Kidney epithelial cell (primary cell): ENCODE results near the gene CLEC14A. TPM values are rescaled to one million over a fixed set of nuclear protein-coding genes. Genes with fewer than 3 reads are reported as not detected.
A peak's percentile ranks its signal among the peaks of the same experiment; 100 is the strongest.

Experiments
- DNase-seq: peaks from one replicate; pipeline ENCODE4 v3.0.0-alpha.2; 2010; ENCODE audit warnings: low read depth
- H3K27me3 ChIP-seq: 2 replicates; pipeline ENCODE4 v1.6.0; 2011; ENCODE audit warnings: low read length; ENCODE audit not compliant: control insufficient read depth, insufficient read depth
- H3K36me3 ChIP-seq: 2 replicates; pipeline ENCODE4 v1.5.1; 2011; ENCODE audit warnings: low read length; ENCODE audit not compliant: control insufficient read depth, insufficient read depth
- H3K4me3 ChIP-seq: 2 replicates; pipeline ENCODE4 v1.5.1; 2011; ENCODE audit warnings: low read depth, mild to moderate bottlenecking, control low read depth, low read length
- total RNA-seq: library from RNA; depleted of rRNA; stranded (reverse); fragments of >200 nt; gene quantifications from 2 replicates; pipeline ENCODE4 v1.2.3, GENCODE V29; 2015
- TF ChIP-seq, protein P1 (sequence below): IDR thresholded peaks from 2 replicates; pipeline ENCODE4 v1.5.1; 2011; ENCODE audit warnings: mild to moderate bottlenecking, moderate library complexity, low read length, control low read depth, inconsistent platforms; ENCODE audit not compliant: insufficient read depth, poor library complexity, severe bottlenecking

CLEC14A gene
- total RNA-seq, 1 donor from 2014 or later, result 0.58 TPM

- DNase-seq, result no peak
- Histone ChIP-seq H3K27me3 (peaks cover 24% of the 10 kb centered on the region), H3K4me3 (peak overlapping the region; percentile 33), H3K36me3 (no peaks in the 10 kb centered on the region)
- TF ChIP-seq, protein P1, sequence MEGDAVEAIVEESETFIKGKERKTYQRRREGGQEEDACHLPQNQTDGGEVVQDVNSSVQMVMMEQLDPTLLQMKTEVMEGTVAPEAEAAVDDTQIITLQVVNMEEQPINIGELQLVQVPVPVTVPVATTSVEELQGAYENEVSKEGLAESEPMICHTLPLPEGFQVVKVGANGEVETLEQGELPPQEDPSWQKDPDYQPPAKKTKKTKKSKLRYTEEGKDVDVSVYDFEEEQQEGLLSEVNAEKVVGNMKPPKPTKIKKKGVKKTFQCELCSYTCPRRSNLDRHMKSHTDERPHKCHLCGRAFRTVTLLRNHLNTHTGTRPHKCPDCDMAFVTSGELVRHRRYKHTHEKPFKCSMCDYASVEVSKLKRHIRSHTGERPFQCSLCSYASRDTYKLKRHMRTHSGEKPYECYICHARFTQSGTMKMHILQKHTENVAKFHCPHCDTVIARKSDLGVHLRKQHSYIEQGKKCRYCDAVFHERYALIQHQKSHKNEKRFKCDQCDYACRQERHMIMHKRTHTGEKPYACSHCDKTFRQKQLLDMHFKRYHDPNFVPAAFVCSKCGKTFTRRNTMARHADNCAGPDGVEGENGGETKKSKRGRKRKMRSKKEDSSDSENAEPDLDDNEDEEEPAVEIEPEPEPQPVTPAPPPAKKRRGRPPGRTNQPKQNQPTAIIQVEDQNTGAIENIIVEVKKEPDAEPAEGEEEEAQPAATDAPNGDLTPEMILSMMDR, result peak; percentile 64
Measured at GRCh38 chr14:38210587-38211216, 45.2 kb downstream of the CLEC14A start.

DNA sequence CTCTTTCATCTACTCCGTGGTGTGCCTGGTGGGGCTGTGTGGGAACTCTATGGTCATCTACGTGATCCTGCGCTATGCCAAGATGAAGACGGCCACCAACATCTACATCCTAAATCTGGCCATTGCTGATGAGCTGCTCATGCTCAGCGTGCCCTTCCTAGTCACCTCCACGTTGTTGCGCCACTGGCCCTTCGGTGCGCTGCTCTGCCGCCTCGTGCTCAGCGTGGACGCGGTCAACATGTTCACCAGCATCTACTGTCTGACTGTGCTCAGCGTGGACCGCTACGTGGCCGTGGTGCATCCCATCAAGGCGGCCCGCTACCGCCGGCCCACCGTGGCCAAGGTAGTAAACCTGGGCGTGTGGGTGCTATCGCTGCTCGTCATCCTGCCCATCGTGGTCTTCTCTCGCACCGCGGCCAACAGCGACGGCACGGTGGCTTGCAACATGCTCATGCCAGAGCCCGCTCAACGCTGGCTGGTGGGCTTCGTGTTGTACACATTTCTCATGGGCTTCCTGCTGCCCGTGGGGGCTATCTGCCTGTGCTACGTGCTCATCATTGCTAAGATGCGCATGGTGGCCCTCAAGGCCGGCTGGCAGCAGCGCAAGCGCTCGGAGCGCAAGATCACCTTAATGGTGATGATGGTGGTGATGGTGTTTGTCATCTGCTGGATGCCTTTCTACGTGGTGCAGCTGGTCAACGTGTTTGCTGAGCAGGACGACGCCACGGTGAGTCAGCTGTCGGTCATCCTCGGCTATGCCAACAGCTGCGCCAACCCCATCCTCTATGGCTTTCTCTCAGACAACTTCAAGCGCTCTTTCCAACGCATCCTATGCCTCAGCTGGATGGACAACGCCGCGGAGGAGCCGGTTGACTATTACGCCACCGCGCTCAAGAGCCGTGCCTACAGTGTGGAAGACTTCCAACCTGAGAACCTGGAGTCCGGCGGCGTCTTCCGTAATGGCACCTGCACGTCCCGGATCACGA lies 46.0 kb downstream of the CLEC14A start:
- Histone ChIP-seq H3K36me3 (no peaks in the 10 kb centered on the region), H3K27me3 (peaks cover 24% of the 10 kb centered on the region), H3K4me3 (peak overlapping the region; percentile 33)
- TF ChIP-seq, protein P1, result no peak
- DNase-seq, result peak; percentile 41

- Histone ChIP-seq H3K27me3 (peaks cover 24% of the 10 kb centered on the region), H3K4me3 (peak overlapping the region; percentile 33), H3K36me3 (no peaks in the 10 kb centered on the region)
- DNase-seq, result peak; percentile 21
- TF ChIP-seq, protein P1, result peak; percentile 13
Measured at GRCh38 chr14:38208618-38209562, 47.0 kb downstream of the CLEC14A start.

DNA sequence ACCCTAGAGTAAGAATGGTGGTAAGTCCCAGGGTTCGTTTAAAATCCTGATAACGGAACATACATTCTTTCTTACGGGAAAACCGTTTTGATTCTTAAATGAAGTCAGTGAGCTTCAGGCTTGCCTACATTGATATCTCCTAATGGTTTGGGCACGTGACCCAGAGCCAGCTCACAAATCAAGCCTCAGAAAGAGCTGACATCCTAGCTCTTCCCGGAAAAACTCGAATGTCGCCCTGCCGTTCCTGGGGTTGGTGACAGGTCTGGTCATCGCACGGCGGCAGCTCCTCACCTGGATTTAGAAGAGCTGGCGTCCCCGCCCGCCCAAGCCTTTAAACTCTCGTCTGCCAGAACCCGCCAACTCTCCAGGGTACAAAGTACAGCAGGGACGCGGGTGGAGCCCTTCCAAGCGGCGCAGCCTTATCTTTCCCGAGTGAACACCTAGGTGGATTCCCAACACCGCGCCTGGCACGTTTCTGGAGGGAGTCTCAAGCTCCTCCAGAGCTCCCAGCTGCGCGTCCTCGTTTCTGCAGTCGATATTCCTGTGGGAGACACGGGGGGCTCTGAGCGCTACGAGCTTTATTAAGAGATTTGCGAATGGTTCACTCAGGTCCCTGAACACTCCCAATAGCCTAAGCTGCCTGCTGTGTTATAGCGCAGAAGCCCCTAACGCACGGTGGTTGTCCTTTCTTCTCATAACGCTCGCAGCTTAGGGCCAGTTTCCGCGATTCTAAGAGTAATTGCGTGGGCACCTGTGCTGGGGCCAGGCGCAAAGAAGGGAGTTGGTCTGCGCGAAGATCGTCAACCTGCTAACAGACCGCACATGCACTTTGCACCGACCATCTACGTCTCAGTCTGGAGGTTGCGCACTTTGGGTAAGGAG lies 47.9 kb downstream of the CLEC14A start, which contains the start of gene SSTR1:
Gene SSTR1 (plus strand): TSS at position 169 of the 882 bp plus-strand sequence. CDS start 1,486 bp downstream, outside the sequence.
- TF ChIP-seq, protein P1, result no peak
- DNase-seq, result no peak
- peaks cover 24% of the 10 kb centered on the region for H3K27me3 ChIP-seq
- H3K4me3 ChIP-seq, result peak within 1 kb of the TSS; percentile 33
- H3K36me3 ChIP-seq, result no peaks in the 10 kb centered on the region

DNA sequence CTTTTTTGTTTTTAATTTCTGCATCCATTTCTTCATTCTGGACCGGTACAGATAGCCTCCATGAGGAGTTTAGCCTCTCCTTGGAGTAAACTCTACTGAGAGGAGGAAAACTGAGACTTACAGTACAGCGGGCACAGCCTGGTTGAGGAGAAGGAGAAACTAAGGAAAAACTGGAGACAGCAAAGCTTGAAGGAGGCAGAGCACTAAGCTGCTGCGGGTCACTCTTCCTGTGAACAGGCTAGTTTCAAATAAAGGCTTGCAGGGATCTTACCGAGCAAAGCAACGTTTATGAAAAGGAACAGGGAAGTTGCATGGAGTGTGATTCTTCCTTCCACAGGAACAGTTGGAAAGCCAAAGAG lies 48.5 kb downstream of the CLEC14A start:
- Histone ChIP-seq H3K36me3 (no peaks in the 10 kb centered on the region), H3K4me3 (no peak overlapping the region), H3K27me3 (peaks cover 24% of the 10 kb centered on the region)
- DNase-seq, result no peak
- TF ChIP-seq, protein P1, result no peak
